HG02981 (cell line): ENCODE results near the gene METRN.
A peak's percentile ranks its signal among the peaks of the same experiment; 100 is the strongest.
"Not testable (repeated sequence)": the region's sequence is repeated elsewhere in the genome, so short reads cannot be mapped to it uniquely, and the experiment has no call there.

Experiments
- ATAC-seq: cut with Tn5 transposase; IDR thresholded peaks from one replicate; pipeline ENCODE4 v1.9.1; 2021; ENCODE audit warnings: mild to moderate bottlenecking, moderate library complexity; ENCODE audit not compliant: unreplicated experiment

The METRN gene

DNA sequence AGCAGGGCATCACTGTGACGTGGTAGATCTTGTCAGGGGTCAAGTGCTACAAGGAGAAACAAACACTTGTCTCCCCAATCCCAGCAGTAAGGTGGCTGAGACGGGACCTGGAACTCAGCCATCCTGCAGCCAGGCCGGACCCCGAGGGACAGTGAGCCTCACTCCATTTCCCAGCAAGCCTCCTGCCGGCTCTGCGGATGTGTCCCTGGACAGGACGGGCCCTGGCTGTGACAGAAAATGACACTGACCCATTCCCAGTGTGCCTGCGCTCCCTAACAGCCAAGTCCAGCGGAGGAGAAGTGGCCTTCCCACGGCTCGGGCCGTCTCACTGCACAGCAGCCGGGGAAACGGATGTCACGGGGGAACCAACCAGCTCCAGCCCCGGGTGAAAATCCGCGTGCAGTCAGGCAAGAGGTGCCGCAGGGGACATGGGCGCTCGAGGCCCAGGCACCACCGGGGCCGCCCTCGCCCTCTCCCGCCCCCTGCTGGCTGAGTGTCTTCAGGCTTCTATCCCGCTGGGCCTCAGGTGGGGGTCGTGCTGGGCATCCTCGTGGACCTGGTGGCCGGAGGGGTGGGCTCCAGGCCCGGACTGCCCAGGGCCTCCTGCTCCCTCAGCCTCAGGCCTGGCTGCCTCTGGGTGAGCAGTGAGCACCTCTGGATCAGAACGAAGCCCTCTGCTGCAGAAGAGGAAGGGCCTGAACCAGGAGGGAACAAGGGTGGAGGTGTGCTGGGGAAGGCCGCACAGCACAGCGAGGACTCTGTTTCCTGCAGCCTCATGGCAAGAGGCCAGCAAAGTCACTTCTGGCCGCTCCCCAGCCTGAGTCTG is 18.7 kb downstream of the METRN start:
- no peak for ATAC-seq

GRCh38 chr16:734208-734980 is 19.5 kb downstream of the METRN start:
- no peak for ATAC-seq

GRCh38 chr16:734981-735881 is 20.3 kb downstream of the METRN start:
- ATAC-seq = no peak

DNA sequence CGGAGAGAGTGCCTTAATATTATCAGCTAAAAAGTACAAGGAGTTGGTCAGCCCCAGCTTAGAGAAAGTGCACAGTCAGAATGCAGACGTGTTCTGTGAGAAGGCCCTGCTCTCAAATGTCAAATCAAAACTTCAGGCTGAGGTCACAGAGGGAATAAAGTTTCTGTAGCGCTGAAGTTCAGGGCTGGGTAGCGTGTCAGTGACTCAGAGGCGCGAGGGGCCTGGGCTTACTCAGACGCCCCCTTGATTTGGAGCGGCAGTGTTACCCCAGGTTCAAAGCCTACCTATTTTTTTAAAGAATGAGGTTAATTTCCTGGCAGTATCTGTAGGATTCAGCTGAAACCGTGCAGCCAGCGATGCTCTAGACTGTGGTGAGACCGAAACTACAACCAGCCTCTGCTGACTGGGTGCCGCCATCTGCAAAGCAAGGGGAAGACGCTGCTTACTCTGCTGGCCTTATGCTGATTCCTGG is 21.1 kb downstream of the METRN start:
- ATAC-seq = no peak

- no peak for ATAC-seq
Observed at GRCh38 chr16:736936-737481, 22.1 kb downstream of the METRN start.

DNA sequence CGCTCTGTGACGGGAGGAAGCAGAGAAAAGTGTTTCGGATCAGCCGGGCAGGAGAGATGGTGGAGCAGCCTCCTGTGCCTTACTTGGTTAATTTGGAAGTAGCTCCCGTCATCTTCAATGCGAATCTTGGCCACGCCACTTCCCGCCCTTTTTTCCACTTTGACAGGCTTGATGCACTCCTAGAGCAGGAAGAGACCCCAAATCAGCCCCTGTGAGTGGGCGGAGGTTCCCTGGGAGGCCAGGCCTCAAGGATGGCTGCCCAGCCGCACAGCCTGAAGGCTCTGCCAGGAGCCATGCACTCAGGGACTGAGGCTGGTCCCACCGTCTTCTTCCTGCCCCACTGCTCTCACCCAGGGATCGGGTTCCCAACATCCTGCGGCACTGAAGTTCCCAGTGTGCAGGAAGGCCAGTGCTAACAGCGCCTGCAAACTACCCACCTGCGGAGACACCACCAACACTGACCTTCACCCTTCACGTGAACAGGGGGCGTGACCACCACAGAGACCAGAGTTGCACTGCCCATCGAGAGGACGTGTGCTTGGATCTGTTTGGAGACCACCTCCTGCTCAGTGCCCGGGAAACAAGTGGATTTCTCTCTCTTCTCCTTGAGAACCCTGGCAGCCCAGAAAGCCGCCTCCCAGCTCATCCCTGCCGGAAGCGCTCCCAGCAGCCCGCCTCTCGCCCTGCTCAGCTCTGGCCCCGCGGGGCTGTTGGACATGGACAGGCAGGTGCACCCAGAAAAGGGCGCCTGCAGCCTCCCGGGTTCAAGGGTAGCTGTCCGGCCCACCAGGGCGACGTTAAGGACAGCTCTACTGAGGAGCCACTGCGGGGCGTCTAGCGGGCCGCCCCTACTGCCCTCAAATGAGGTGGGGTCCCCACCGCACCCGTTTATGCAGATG is 24.9 kb downstream of the METRN start:
- ATAC-seq = no peak

GRCh38 chr16:740459-740763 is 25.5 kb downstream of the METRN start:
- ATAC-seq = no peak

- ATAC-seq = peak; percentile 79
Observed at GRCh38 chr16:740764-741505, 26.0 kb downstream of the METRN start, which contains the start of gene CIAO3. Gene CIAO3, minus strand, starts transcription at chr16:740997. Its CDS starts 12 bp downstream, at chr16:740985.

DNA sequence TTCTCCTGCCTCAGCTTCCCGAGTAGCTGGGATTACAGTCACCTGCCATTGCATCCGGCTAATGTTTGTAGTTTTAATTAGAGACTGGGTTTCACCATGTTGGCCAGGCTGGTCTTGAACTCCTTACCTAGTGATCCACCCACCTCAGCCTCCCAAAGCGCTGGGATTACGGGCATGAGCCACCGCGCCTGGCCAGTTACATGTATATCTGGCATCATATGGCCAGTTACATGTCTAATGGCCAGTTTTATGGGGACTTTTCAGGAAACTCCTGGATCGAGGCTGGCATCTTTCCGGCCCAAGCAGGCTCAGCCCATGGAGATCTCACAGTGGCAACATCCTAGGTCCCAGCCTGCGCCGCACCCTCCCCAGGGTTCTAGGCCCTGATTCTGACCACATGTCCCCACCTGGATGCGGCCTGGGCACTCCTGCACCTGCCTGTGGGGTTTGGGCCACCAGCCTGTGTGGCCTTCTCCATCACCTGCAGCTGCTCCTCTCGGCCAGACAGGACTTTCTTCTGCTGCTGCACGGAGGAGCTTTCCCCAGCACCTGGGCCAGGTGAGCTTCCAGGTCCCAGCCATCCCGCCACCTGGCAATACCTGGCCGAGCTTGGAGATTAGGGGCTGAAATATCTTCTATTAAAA is 27.2 kb downstream of the METRN start:
- no peak for ATAC-seq

DNA sequence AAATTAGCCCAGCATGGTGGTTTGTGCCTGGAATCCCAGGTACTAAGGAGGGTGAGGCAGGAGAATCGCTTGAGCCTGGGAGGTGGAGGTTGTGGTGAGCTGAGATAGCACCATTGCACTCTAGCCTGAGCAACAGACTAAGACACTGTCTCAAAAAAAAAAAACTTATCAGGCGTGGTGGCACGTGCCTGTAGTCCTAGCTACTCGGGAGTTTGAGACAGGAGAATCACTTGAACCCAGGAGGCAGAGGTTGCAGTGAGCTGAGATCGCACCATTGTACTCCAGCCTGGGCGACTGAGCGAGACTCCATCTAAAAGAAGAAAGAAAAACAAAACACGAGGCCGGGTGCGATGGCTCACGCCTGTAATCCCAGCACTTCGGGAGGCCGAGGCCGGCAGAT is 28.0 kb downstream of the METRN start:
- ATAC-seq = not testable (repeated sequence)

GRCh38 chr16:743794-744500 is 29.0 kb downstream of the METRN start:
- no peak for ATAC-seq

DNA sequence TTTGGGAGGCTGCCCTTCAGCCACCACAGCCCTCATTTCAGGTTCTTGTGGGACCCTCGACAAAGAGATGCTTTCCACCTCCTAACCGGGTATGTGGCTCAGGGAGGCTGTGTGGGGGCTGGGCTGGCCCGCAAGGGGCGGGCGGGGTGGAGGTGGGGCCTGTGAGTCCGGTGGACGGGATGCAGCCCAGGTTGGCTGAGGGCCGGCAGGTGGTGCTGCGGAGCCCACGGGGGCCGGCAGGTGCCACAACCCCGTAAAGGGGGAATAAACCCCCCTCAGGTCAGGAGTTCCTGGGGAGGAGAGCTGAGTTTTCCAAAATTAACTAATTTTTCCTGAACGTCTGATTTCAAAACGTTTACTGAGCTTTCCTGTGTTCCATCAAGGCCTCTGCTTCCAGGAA is 30.8 kb downstream of the METRN start:
- no peak for ATAC-seq

DNA sequence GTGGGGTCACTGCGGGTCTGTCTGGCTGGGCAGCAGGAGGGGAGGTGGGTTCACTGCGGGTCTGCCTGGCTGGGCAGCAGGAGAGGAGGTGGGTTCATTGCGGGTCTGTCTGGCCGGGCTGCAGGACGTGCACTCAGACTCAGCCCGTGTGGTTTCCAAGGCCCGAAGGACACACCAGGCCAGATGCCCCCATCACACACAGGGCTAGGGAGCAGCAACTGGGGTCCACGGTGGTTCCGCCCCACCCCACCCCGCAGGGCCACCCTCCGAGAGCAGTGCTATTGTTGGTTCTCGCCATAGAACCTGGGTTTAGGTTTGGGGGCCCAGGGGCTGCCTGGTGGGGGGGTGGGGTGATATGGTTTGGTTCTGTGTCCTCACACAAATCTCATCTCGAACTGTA is 31.7 kb downstream of the METRN start:
- no peak for ATAC-seq

DNA sequence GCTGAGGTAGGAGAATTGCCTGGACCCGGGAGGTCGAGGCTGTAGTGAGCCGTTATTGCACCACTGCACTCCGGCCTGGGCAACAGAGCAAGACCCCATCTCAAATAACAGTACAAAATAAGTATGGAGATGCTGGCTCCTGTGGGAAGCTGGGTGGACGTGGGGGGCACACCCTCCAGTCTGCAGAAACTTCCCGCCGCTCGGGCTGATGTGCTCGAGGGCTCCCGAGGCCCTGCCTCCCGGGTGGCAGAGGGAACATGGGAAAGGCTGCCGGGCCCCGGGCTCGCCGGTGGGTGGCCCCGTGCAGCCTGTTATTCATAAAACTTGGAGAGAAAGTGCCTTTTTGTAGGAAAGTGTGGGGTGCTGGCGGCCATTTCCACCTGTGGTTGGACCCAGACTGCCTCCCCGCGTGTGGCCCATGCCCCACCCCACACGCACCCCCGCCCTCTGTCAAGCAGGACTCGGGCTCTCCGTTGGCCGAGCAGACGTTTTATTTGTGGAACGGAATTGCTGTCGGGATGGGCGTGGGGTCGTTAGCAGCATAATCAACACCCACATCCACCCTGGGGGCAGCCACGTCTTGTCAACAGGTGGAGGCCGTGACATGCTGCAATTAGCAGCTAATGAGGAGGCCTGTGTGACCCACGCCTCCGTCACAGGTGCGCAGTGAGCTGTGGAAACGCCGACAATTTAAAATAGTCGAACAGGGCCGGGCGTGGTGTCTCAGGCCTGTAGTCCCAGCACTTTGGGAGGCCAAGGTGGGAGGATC is 33.2 kb downstream of the METRN start:
- ATAC-seq = no peak

DNA sequence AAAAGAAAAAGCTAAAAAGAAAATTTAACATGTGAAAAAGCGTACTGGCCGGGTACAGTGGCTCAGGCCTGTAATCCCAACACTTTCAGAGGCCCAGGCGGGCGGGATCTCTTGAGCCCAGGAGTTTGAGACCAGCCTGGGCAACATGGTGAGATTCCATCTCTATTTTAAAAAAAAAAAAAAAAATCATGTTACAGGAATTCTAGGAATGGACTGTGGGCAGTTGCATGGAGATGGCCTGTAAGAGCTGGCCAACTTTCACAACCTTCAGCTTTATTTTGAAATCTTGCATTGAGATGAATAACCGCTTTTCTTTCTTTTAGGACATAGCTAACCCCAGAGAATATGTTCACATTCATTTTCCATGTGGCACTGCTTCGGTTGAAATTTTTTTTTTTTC is 34.1 kb downstream of the METRN start:
- no peak for ATAC-seq

DNA sequence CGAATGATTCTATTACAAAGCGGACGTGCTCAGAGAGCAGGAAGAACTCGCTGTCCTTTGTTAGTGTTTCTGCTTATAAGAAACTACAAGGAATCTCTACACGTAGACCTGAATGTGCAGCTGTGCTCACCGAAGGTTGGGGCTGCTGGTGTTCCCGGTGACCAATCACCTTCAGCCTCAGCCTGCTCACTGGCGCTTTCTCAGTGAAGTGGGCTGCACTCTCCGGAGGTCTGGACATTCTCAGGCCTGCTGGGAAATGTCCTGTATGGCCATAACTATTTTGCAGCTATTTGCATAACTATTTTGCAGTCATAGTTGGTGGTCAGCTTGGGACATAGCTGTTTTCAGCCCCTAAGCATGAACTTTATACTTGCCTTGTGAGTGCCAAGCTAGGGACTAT is 35.6 kb downstream of the METRN start:
- no peak for ATAC-seq
